Esophagus muscularis mucosa (tissue), 4 donors: ENCODE results near the gene CFAP54.

Experiments
- CTCF ChIP-seq, 3 experiments: fragments of 200-600 bp in 2 of 3; fragments of 450-650 bp in 1 of 3; sonication (generic) in 2 of 3; IDR thresholded peaks; one replicate each; pipeline ENCODE4 v1.5.1; 2017 to 2019; ENCODE audit warnings: antibody characterized with exemption in 3 of 3, mild to moderate bottlenecking in 2 of 3, moderate library complexity in 1 of 3
- EP300 ChIP-seq: sonication (generic); formaldehyde crosslinking; IDR thresholded peaks from one replicate; pipeline ENCODE4 v1.6.1; 2017; ENCODE audit warnings: antibody characterized with exemption
- POLR2A ChIP-seq: fragments of 450-650 bp; IDR thresholded peaks from one replicate; pipeline ENCODE4 v1.6.1; 2017; ENCODE audit warnings: antibody characterized with exemption, moderate library complexity, mild to moderate bottlenecking, low read depth
- POLR2AphosphoS5 ChIP-seq, 2 donors: sonication (generic); formaldehyde crosslinking; IDR thresholded peaks; one replicate each; pipeline ENCODE4 v1.6.1; 2017; ENCODE audit warnings: antibody characterized with exemption in 2 of 2

- TF ChIP-seq CTCF (IDR thresholded peaks at IDR 0.05), result no peak
- no peak for TF ChIP-seq EP300
- TF ChIP-seq POLR2A, result no peak
- no peak for TF ChIP-seq POLR2AphosphoS5 (IDR thresholded peaks at IDR 0.05)
These were observed 60.0 kb downstream of the CFAP54 start for GRCh38 chr12:96549341-96549740.
